Measurements from ENCODE around the gene HDAC10. TPM values are rescaled to one million over a fixed set of nuclear protein-coding genes. Genes with fewer than 3 reads are reported as not detected.
"Not testable (repeated sequence)": the region's sequence is repeated elsewhere in the genome, so short reads cannot be mapped to it uniquely, and the experiment has no call there.

HDAC10 gene
- total and polyA plus RNA-seq, 3 experiments from 2014 or later: 7.5 to 44.7 (median 42.5) TPM

GRCh38 chr22:50274771-50275170, 23.7 kb upstream of the HDAC10 start:
- no peak overlapping the region for H3K4me3 Mint-ChIP-seq
- Histone ChIP-seq H3K27me3 (ENCODE audit: insufficient read depth, low read length, poor library complexity, severe bottlenecking) (no peaks in the 10 kb centered on the region), H3K36me3 (ENCODE audit: insufficient read depth, low read length) (no peaks in the 10 kb centered on the region), H3K27ac (ENCODE audit: low read depth, low read length) (no peak overlapping the region), H3K4me1 (ENCODE audit: insufficient read depth, low read length) (peaks cover 12% of the 10 kb centered on the region), H3K9me3 (ENCODE audit: low read length) (no peaks in the 10 kb centered on the region), H3K4me3 (ENCODE audit: low read length) (no peak overlapping the region)
- H3K4me1 Mint-ChIP-seq: peaks cover 0 to 18% (median 4%) of the 10 kb centered on the region in 3 donors
- no peaks in the 10 kb centered on the region for H3K9me3 Mint-ChIP-seq
- DNase-seq: no peak
- H3K27me3 Mint-ChIP-seq: peaks cover 3 to 6% of the 10 kb centered on the region in 2 donors
- ChIA-PET POLR2A (no interaction called here), CTCF (interaction anchor here (1.4 to 4.7 kb wide), 4 partner anchors 23 to 346 kb away, joined by 3 to 25 read pairs (median 6); partner anchors contain the start of genes DENND6B, HDAC10 and SCO2)
- no peaks in the 10 kb centered on the region for H3K36me3 Mint-ChIP-seq
- no peak overlapping the region for H3K27ac Mint-ChIP-seq

GRCh38 chr22:50274311-50274710, 23.2 kb upstream of the HDAC10 start:
- no peak overlapping the region for H3K27ac ChIP-seq (ENCODE audit: low read depth, low read length)
- Mint-ChIP-seq H3K4me1 (peaks cover 0 to 20% (median 5%) of the 10 kb centered on the region in 3 donors), H3K36me3 (no peaks in the 10 kb centered on the region), H3K27ac (no peak overlapping the region), H3K27me3 (peaks cover 3 to 6% of the 10 kb centered on the region in 2 donors), H3K4me3 (no peak overlapping the region), H3K9me3 (no peaks in the 10 kb centered on the region)
- H3K27me3 ChIP-seq (ENCODE audit: insufficient read depth, low read length, poor library complexity, severe bottlenecking): no peaks in the 10 kb centered on the region
- no peak overlapping the region for H3K4me3 ChIP-seq (ENCODE audit: low read length)
- CTCF ChIA-PET: interaction anchor here (1.4 to 4.7 kb wide), 4 partner anchors 23 to 346 kb away, joined by 3 to 25 read pairs (median 6); partner anchors contain the start of genes DENND6B, HDAC10 and SCO2
- no peaks in the 10 kb centered on the region for H3K36me3 ChIP-seq (ENCODE audit: insufficient read depth, low read length)
- POLR2A ChIA-PET: no interaction called here
- H3K4me1 ChIP-seq (ENCODE audit: insufficient read depth, low read length): peaks cover 17% of the 10 kb centered on the region
- H3K9me3 ChIP-seq (ENCODE audit: low read length): no peaks in the 10 kb centered on the region
- DNase-seq: peak in 3 of 5 donors; percentile 31 to 63 (median 35)

GRCh38 chr22:50273781-50274180, 22.7 kb upstream of the HDAC10 start:
- H3K4me3 ChIP-seq (ENCODE audit: low read length); H3K27ac ChIP-seq (ENCODE audit: low read depth, low read length); H3K9me3 Mint-ChIP-seq; POLR2A ChIA-PET; H3K36me3 ChIP-seq (ENCODE audit: insufficient read depth, low read length); DNase-seq; H3K27me3 Mint-ChIP-seq; H3K27me3 ChIP-seq (ENCODE audit: insufficient read depth, low read length, poor library complexity, severe bottlenecking); H3K36me3 Mint-ChIP-seq; H3K9me3 ChIP-seq (ENCODE audit: low read length): not testable (repeated sequence)
- peaks cover under 1 to 23% (median 5%) of the 10 kb centered on the region in 3 donors for H3K4me1 Mint-ChIP-seq
- H3K4me1 ChIP-seq (ENCODE audit: insufficient read depth, low read length): peaks cover 18% of the 10 kb centered on the region
- H3K27ac Mint-ChIP-seq: peak overlapping the region in 2 of 8 donors; percentile 40 to 54
- peak overlapping the region in 2 of 7 donors; percentile 4 to 8 for H3K4me3 Mint-ChIP-seq
- CTCF ChIA-PET: interaction anchor here (1.4 to 4.7 kb wide), 3 partner anchors 22 to 347 kb away, joined by 3 to 25 read pairs (median 10); partner anchors contain the start of genes DENND6B and HDAC10

GRCh38 chr22:50273352-50273751, 22.3 kb upstream of the HDAC10 start:
- DNase-seq; POLR2A ChIA-PET; H3K27ac ChIP-seq (ENCODE audit: low read depth, low read length); H3K9me3 ChIP-seq (ENCODE audit: low read length); H3K27me3 ChIP-seq (ENCODE audit: insufficient read depth, low read length, poor library complexity, severe bottlenecking); H3K4me3 ChIP-seq (ENCODE audit: low read length); H3K27ac Mint-ChIP-seq; H3K36me3 ChIP-seq (ENCODE audit: insufficient read depth, low read length); H3K9me3 Mint-ChIP-seq; H3K36me3 Mint-ChIP-seq; H3K27me3 Mint-ChIP-seq: not testable (repeated sequence)
- peaks cover 18% of the 10 kb centered on the region for H3K4me1 ChIP-seq (ENCODE audit: insufficient read depth, low read length)
- peaks cover 3 to 24% (median 7%) of the 10 kb centered on the region in 3 donors for H3K4me1 Mint-ChIP-seq
- CTCF ChIA-PET: interaction anchor here (0.7 to 4.7 kb wide), 4 partner anchors 22 to 68 kb away, joined by 3 to 25 read pairs (median 9); partner anchors contain the start of genes DENND6B and HDAC10
- peak overlapping the region in 1 of 7 donors; percentile 8 for H3K4me3 Mint-ChIP-seq

GRCh38 chr22:50272044-50272802, 21.2 kb upstream of the HDAC10 start:
- no peaks in the 10 kb centered on the region for H3K36me3 Mint-ChIP-seq
- H3K27me3 Mint-ChIP-seq: peaks cover 3 to 7% of the 10 kb centered on the region in 2 donors
- H3K9me3 Mint-ChIP-seq: no peaks in the 10 kb centered on the region
- H3K4me3 ChIP-seq (ENCODE audit: low read length): no peak overlapping the region
- H3K27me3 ChIP-seq (ENCODE audit: insufficient read depth, low read length, poor library complexity, severe bottlenecking): no peaks in the 10 kb centered on the region
- peaks cover 3 to 28% (median 7%) of the 10 kb centered on the region in 3 donors for H3K4me1 Mint-ChIP-seq
- H3K27ac Mint-ChIP-seq: no peak overlapping the region
- no peak for DNase-seq
- H3K4me3 Mint-ChIP-seq: peak overlapping the region in 2 of 7 donors; percentile 27 to 32
- H3K36me3 ChIP-seq (ENCODE audit: insufficient read depth, low read length): no peaks in the 10 kb centered on the region
- ChIA-PET CTCF (interaction anchor here (0.9 to 4.7 kb wide), 7 partner anchors 21 to 348 kb away, joined by 3 to 25 read pairs (median 4); partner anchors contain the start of genes DENND6B and HDAC10), POLR2A (no interaction called here)
- H3K4me1 ChIP-seq (ENCODE audit: insufficient read depth, low read length): peaks cover 18% of the 10 kb centered on the region
- H3K9me3 ChIP-seq (ENCODE audit: low read length): no peaks in the 10 kb centered on the region
- H3K27ac ChIP-seq (ENCODE audit: low read depth, low read length): no peak overlapping the region

GRCh38 chr22:50271519-50271970, 20.5 kb upstream of the HDAC10 start:
- peak; percentile 25 to 69 (median 38) for DNase-seq
- Mint-ChIP-seq H3K4me3 (no peak overlapping the region), H3K4me1 (peaks cover 3 to 26% (median 6%) of the 10 kb centered on the region in 3 donors), H3K36me3 (no peaks in the 10 kb centered on the region), H3K27ac (no peak overlapping the region), H3K27me3 (peaks cover 3 to 7% of the 10 kb centered on the region in 2 donors), H3K9me3 (no peaks in the 10 kb centered on the region)
- peak overlapping the region; percentile 59 for H3K4me3 ChIP-seq (ENCODE audit: low read length)
- no peaks in the 10 kb centered on the region for H3K27me3 ChIP-seq (ENCODE audit: insufficient read depth, low read length, poor library complexity, severe bottlenecking)
- no peaks in the 10 kb centered on the region for H3K36me3 ChIP-seq (ENCODE audit: insufficient read depth, low read length)
- H3K27ac ChIP-seq (ENCODE audit: low read depth, low read length): no peak overlapping the region
- no peaks in the 10 kb centered on the region for H3K9me3 ChIP-seq (ENCODE audit: low read length)
- CTCF ChIA-PET: interaction anchor here (1.0 to 4.7 kb wide), 6 partner anchors 20 to 70 kb away, joined by 3 to 25 read pairs (median 6); partner anchors contain the start of genes DENND6B and HDAC10
- peaks cover 18% of the 10 kb centered on the region for H3K4me1 ChIP-seq (ENCODE audit: insufficient read depth, low read length)
- POLR2A ChIA-PET: interaction anchor here (0.6 kb wide), 1 partner anchor 95 kb away, joined by 3 read pairs; no protein-coding TSS in a partner anchor

GRCh38 chr22:50270666-50271394, 19.8 kb upstream of the HDAC10 start:
- CTCF ChIA-PET: interaction anchor here (0.6 to 4.7 kb wide), 3 partner anchors 19 to 254 kb away, joined by 3 to 25 read pairs (median 7); partner anchors contain the start of genes DENND6B, HDAC10 and SCO2
- H3K4me3 Mint-ChIP-seq: peak overlapping the region; percentile 67 to 93 (median 74)
- Histone ChIP-seq H3K9me3 (ENCODE audit: low read length) (no peaks in the 10 kb centered on the region), H3K36me3 (ENCODE audit: insufficient read depth, low read length) (no peaks in the 10 kb centered on the region), H3K27ac (ENCODE audit: low read depth, low read length) (no peak overlapping the region), H3K4me3 (ENCODE audit: low read length) (peak overlapping the region; percentile 59), H3K27me3 (ENCODE audit: insufficient read depth, low read length, poor library complexity, severe bottlenecking) (no peaks in the 10 kb centered on the region), H3K4me1 (ENCODE audit: insufficient read depth, low read length) (peaks cover 18% of the 10 kb centered on the region)
- peaks cover 3 to 25% (median 5%) of the 10 kb centered on the region in 3 donors for H3K4me1 Mint-ChIP-seq
- POLR2A ChIA-PET: interaction anchor here (0.6 to 1.0 kb wide), 2 partner anchors 27 to 96 kb away, joined by 3 read pairs; no protein-coding TSS in a partner anchor
- no peaks in the 10 kb centered on the region for H3K9me3 Mint-ChIP-seq
- peak; percentile 62 to 77 (median 67) for DNase-seq
- H3K36me3 Mint-ChIP-seq: no peaks in the 10 kb centered on the region
- peaks cover 3 to 7% of the 10 kb centered on the region in 2 donors for H3K27me3 Mint-ChIP-seq
- peak overlapping the region in 5 of 8 donors; percentile 47 to 81 (median 54) for H3K27ac Mint-ChIP-seq
